NB4 (cell line): ENCODE data around the gene ANKRD30A.
"Not testable (repeated sequence)": the region's sequence is repeated elsewhere in the genome, so short reads cannot be mapped to it uniquely, and the experiment has no call there.

Experiments
- DNase-seq: peaks from one replicate; pipeline ENCODE4 v3.0.0; 2010; ENCODE audit warnings: low read depth
- H3K4me3 ChIP-seq: one replicate; pipeline ENCODE4 v1.5.1; 2011; ENCODE audit warnings: mild to moderate bottlenecking, low read depth, low read length, moderate library complexity
- CTCF ChIP-seq: IDR thresholded peaks from one replicate; pipeline ENCODE4 v1.5.1; 2012; ENCODE audit warnings: low read depth, low read length
- MAX ChIP-seq: IDR thresholded peaks from 2 replicates; pipeline ENCODE4 v1.6.1; 2011; ENCODE audit warnings: low read depth, low read length
- MYC ChIP-seq: IDR thresholded peaks from 2 replicates; pipeline ENCODE4 v1.6.1; 2011; ENCODE audit warnings: low read depth, low read length
- POLR2A ChIP-seq: IDR thresholded peaks from 2 replicates; pipeline ENCODE4 v1.6.1; 2011; ENCODE audit warnings: mild to moderate bottlenecking; ENCODE audit not compliant: insufficient read length; ENCODE audit errors: extremely low read depth

Gene ANKRD30A

GRCh38 chr10:37125191-37125732, at the start of gene ANKRD30A:
Gene ANKRD30A, plus strand, starts transcription at chr10:37125598. Its CDS starts 190 bp downstream, at chr10:37125788.
- TF ChIP-seq MAX (no peak), CTCF (no peak), MYC (no peak)
- H3K4me3 ChIP-seq = no peak within 1 kb of the TSS
- no peak for DNase-seq

GRCh38 chr10:37076083-37076482, 49.3 kb upstream of the ANKRD30A start:
- not testable (repeated sequence) for DNase-seq

GRCh38 chr10:37095792-37096573, 29.4 kb upstream of the ANKRD30A start:
- no peak overlapping the region for H3K4me3 ChIP-seq
- no peak for DNase-seq
- TF ChIP-seq POLR2A (no peak), MAX (no peak), MYC (no peak), CTCF (no peak)

More at GRCh38 chr10:37076083-37076482, 49.3 kb upstream of the ANKRD30A start:
- H3K4me3 ChIP-seq = not testable (repeated sequence)

- no peak overlapping the region for H3K4me3 ChIP-seq
- no peak for DNase-seq
- no peak for TF ChIP-seq POLR2A
- no peak for TF ChIP-seq CTCF
- TF ChIP-seq MYC = no peak
- TF ChIP-seq MAX = no peak
These were observed 24.1 kb upstream of the ANKRD30A start for GRCh38 chr10:37101261-37101660.

GRCh38 chr10:37109000-37109399, 16.4 kb upstream of the ANKRD30A start:
- TF ChIP-seq POLR2A (no peak), CTCF (no peak), MAX (no peak), MYC (no peak)
- DNase-seq = no peak
- no peak overlapping the region for H3K4me3 ChIP-seq

GRCh38 chr10:37124532-37124931, 866 bp upstream of the ANKRD30A start:
- no peak overlapping the region for H3K4me3 ChIP-seq
- no peak for TF ChIP-seq MAX
- no peak for DNase-seq

GRCh38 chr10:37125921-37126320, 523 bp downstream of the ANKRD30A start:
- DNase-seq = no peak
- no peak overlapping the region for H3K4me3 ChIP-seq
- TF ChIP-seq MAX (no peak), CTCF (no peak), POLR2A (no peak), MYC (no peak)
